Mesenchymal stem cell (in vitro differentiated cells and primary cell): ENCODE data around the gene FOXN4. TPM values are rescaled to one million over a fixed set of nuclear protein-coding genes. Genes with fewer than 3 reads are reported as not detected.

ENCODE experiments used
- DNase-seq: peaks from one replicate; pipeline ENCODE4 v3.0.0-alpha.2; 2013
- H2AFZ ChIP-seq: one replicate; pipeline ENCODE4 v1.6.1; 2013; ENCODE audit warnings: low read depth, mild to moderate bottlenecking, control low read depth, inconsistent platforms, low read length, moderate library complexity
- H2AK5ac ChIP-seq: 2 replicates; pipeline ENCODE4 v1.6.1; 2013; ENCODE audit warnings: low read length, moderate library complexity, mild to moderate bottlenecking, inconsistent platforms; ENCODE audit not compliant: severe bottlenecking
- H2BK120ac ChIP-seq: one replicate; pipeline ENCODE4 v1.6.1; 2013; ENCODE audit warnings: low read depth, mild to moderate bottlenecking, inconsistent platforms, low read length, moderate library complexity
- H2BK12ac ChIP-seq, 2 experiments: one replicate each; pipeline ENCODE4 v1.6.1; 2013; ENCODE audit warnings: inconsistent platforms in 2 of 2, low read length in 2 of 2, mild to moderate bottlenecking in 2 of 2, moderate library complexity in 2 of 2, control low read depth in 1 of 2
- H2BK15ac ChIP-seq: one replicate; pipeline ENCODE4 v1.6.1; 2013; ENCODE audit warnings: mild to moderate bottlenecking, low read depth, inconsistent platforms; ENCODE audit not compliant: poor library complexity, severe bottlenecking
- H2BK5ac ChIP-seq: 2 replicates; pipeline ENCODE4 v1.6.1; 2013; ENCODE audit warnings: low read depth, mild to moderate bottlenecking, low read length, control low read depth, inconsistent platforms; ENCODE audit not compliant: poor library complexity, severe bottlenecking
- H3K14ac ChIP-seq, 2 experiments: one replicate each; pipeline ENCODE4 v1.6.1; 2013; ENCODE audit warnings: inconsistent platforms in 2 of 2, low read length in 2 of 2, control low read depth in 1 of 2, mild to moderate bottlenecking in 1 of 2, moderate library complexity in 1 of 2
- H3K18ac ChIP-seq, 2 experiments: one replicate each; pipeline ENCODE4 v1.6.1; 2013; ENCODE audit warnings: inconsistent platforms in 2 of 2, low read length in 2 of 2, control low read depth in 1 of 2, low read depth in 1 of 2, mild to moderate bottlenecking in 1 of 2
- H3K23ac ChIP-seq, 2 experiments: one replicate each; pipeline ENCODE4 v1.6.1; 2013; ENCODE audit warnings: inconsistent platforms in 2 of 2, low read length in 2 of 2, mild to moderate bottlenecking in 2 of 2, moderate library complexity in 2 of 2, control low read depth in 1 of 2
- H3K27ac ChIP-seq: 2 replicates; pipeline ENCODE4 v1.5.1; 2013; ENCODE audit warnings: mild to moderate bottlenecking, moderate library complexity, low read length, control low read depth, inconsistent platforms; ENCODE audit not compliant: poor library complexity, severe bottlenecking
- H3K27me3 ChIP-seq, 2 experiments: 2 replicates each; pipeline versions ENCODE4 v1.6.1 to v1.7.0; 2013; ENCODE audit warnings: low read length in 2 of 2, mild to moderate bottlenecking in 2 of 2, moderate library complexity in 2 of 2, control low read depth in 1 of 2, inconsistent platforms in 1 of 2; ENCODE audit not compliant: control insufficient read depth in 1 of 2, insufficient read depth in 1 of 2
- H3K36me3 ChIP-seq, 2 experiments: 2 replicates each; pipeline versions ENCODE4 v1.6.1 to v1.7.0; 2013; ENCODE audit warnings: low read length in 2 of 2, control low read depth in 1 of 2, inconsistent platforms in 1 of 2, low read depth in 1 of 2, mild to moderate bottlenecking in 1 of 2; ENCODE audit not compliant: insufficient read depth in 2 of 2, control insufficient read depth in 1 of 2
- H3K4ac ChIP-seq, 2 experiments: one replicate each; pipeline ENCODE4 v1.6.1; 2013; ENCODE audit warnings: inconsistent platforms in 2 of 2, low read length in 2 of 2, mild to moderate bottlenecking in 2 of 2, moderate library complexity in 2 of 2, control low read depth in 1 of 2, low read depth in 1 of 2
- H3K4me1 ChIP-seq: 2 replicates; pipeline ENCODE4 v1.6.1; 2013; ENCODE audit warnings: low read depth, low read length, control low read depth; ENCODE audit not compliant: control insufficient read depth, insufficient read depth
- H3K4me2 ChIP-seq: 2 replicates; pipeline ENCODE4 v1.6.1; 2013; ENCODE audit warnings: low read length, mild to moderate bottlenecking, inconsistent platforms; ENCODE audit not compliant: poor library complexity, severe bottlenecking
- H3K4me3 ChIP-seq, 2 experiments: 2 replicates each; pipeline versions ENCODE4 v1.5.1 to v1.7.0; 2013; ENCODE audit warnings: low read length in 2 of 2, mild to moderate bottlenecking in 2 of 2, control low read depth in 1 of 2, low read depth in 1 of 2; ENCODE audit not compliant: insufficient read depth in 1 of 2
- H3K79me1 ChIP-seq: replicated peaks from 2 replicates; pipeline ENCODE4 v1.6.1; 2013; ENCODE audit warnings: mild to moderate bottlenecking, control low read depth, low read length, inconsistent platforms; ENCODE audit not compliant: poor library complexity, severe bottlenecking
- H3K9ac ChIP-seq: 2 replicates; pipeline ENCODE4 v1.7.0; 2013; ENCODE audit warnings: mild to moderate bottlenecking, low read length, moderate library complexity
- H3K9me3 ChIP-seq: 2 replicates; pipeline ENCODE4 v1.7.0; 2013; ENCODE audit warnings: mild to moderate bottlenecking, low read length; ENCODE audit not compliant: control insufficient read depth
- H4K8ac ChIP-seq: one replicate; pipeline ENCODE4 v1.6.1; 2013; ENCODE audit warnings: inconsistent platforms, mild to moderate bottlenecking, low read length, moderate library complexity
- H4K91ac ChIP-seq: one replicate; pipeline ENCODE4 v1.6.1; 2013; ENCODE audit warnings: mild to moderate bottlenecking, low read length, inconsistent platforms
- WGBS: methylation state at CpG from one replicate; pipeline ENCODE4 v1.1.7; 2013; ENCODE audit warnings: mixed read lengths; 5-methylcytosine and 5-hydroxymethylcytosine counted together
- polyA plus RNA-seq, 2 experiments: library from polyadenylated mRNA; stranded (reverse); fragments of 200-250 nt; gene quantifications; one replicate each; pipeline ENCODE4 v1.2.3, GENCODE V29; 2013

The FOXN4 gene, protein sequence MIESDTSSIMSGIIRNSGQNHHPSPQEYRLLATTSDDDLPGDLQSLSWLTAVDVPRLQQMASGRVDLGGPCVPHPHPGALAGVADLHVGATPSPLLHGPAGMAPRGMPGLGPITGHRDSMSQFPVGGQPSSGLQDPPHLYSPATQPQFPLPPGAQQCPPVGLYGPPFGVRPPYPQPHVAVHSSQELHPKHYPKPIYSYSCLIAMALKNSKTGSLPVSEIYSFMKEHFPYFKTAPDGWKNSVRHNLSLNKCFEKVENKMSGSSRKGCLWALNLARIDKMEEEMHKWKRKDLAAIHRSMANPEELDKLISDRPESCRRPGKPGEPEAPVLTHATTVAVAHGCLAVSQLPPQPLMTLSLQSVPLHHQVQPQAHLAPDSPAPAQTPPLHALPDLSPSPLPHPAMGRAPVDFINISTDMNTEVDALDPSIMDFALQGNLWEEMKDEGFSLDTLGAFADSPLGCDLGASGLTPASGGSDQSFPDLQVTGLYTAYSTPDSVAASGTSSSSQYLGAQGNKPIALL
- polyA plus RNA-seq (2013, experiment 1 of 2), result not detected
- polyA plus RNA-seq (2013, experiment 2 of 2), result not detected

DNA sequence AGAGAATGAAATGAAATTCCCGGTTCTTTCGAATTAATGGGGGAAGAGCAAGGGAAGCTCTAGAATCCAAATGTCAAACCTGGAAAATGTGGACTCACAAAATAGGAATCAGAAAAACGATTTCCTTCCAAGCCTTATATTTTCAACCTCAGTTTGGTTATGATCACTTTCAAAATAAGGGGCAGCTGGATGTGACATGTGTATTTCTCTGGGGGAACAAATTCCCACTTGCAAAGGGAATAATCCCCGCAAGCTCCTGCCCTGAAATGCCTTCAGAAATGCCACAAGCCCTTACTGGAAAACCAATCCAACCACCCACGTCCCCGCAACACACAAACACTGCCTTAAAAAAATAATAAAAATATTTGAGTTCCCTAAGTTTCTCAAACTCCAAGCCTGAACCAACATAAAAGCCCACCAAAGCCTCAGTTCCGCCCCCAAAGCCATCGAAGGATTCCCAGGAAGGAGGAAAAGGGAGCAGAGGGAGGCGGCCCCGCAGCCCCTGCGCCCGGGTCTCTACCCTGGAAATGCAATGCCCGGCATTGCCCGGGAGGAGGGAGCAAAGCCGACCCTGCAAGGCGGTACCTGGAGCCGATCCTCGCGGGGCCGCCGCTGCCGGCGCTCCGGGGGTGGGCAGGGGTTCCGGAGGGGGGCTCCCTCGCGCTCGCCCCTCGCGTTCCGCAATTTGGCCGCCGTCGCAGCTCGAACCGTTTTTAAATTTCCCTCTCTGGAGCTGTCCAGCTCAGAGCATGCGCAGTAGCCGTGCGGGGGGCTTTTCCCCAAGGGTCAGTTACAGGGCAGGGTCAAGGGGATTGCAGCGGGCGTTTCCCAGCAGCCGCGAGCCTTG lies at the start of gene FOXN4:
TSS of gene FOXN4 (minus strand) at position 751 of the 847 bp plus-strand sequence. CDS start 963 bp downstream, outside the sequence.
- peak within 1 kb of the TSS; percentile 23 for H2AFZ ChIP-seq
- H4K91ac ChIP-seq, result no peak within 1 kb of the TSS
- H2BK5ac ChIP-seq, result no peak within 1 kb of the TSS
- 11% methylated on average over 31 of the region's 43 CpGs for WGBS
- H3K36me3 ChIP-seq, result no peaks in the 10 kb centered on the region
- H3K9me3 ChIP-seq, result no peaks in the 10 kb centered on the region
- H3K79me1 ChIP-seq, result no peaks in the 10 kb centered on the region
- H2BK15ac ChIP-seq, result no peak within 1 kb of the TSS
- H2BK120ac ChIP-seq, result no peak within 1 kb of the TSS
- peak within 1 kb of the TSS; percentile 77 for H3K4me2 ChIP-seq
- peaks cover 16% of the 10 kb centered on the region for H3K4me1 ChIP-seq
- DNase-seq, result no peak
- H4K8ac ChIP-seq, result no peak within 1 kb of the TSS
- peak within 1 kb of the TSS; percentile 39 to 73 for H3K4me3 ChIP-seq
- H3K14ac ChIP-seq, result no peak within 1 kb of the TSS
- H3K4ac ChIP-seq, result no peak within 1 kb of the TSS
- H2AK5ac ChIP-seq, result no peak within 1 kb of the TSS
- H2BK12ac ChIP-seq, result no peak within 1 kb of the TSS
- no peak within 1 kb of the TSS for H3K9ac ChIP-seq
- H3K27ac ChIP-seq, result no peak within 1 kb of the TSS
- H3K23ac ChIP-seq, result no peak within 1 kb of the TSS
- no peak within 1 kb of the TSS for H3K18ac ChIP-seq
- H3K27me3 ChIP-seq, result peaks cover 86 to 89% of the 10 kb centered on the region in 2 experiments

DNA sequence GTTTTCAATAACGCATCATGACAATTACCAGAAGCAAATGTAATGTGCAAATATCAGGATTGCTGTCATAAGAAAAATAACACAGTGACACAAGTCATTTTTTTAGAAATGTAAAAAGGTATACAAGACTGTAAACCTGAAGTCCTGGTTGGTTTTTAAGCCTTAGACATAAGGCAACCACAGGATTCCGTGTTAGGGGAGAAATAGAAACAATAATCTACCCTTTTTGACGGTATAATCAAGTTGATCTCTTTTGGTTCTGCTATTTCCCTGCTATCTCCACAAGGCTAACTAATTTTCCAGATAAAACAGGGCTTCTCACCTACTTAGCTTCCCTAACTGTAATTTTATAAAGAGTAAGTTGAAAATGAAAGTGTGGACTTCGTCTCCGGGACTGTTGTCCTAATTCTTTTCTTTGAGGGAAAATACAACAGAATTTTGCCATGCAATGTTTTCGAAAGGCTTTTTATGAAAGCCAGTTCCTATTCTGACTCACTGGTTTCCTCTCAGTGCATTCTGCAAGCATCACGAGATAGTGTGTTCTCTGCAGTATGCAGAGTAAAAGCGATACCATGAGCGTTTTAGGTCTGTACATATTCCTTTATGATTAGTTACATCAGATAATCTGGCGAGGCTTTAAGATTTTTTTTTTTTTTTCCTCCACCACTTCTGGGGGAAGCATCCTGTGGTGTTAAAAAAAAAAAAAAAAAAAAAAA lies 49.2 kb upstream of the FOXN4 start:
- Histone ChIP-seq H3K79me1 (no peaks in the 10 kb centered on the region), H3K9me3 (no peaks in the 10 kb centered on the region), H3K23ac (no peak overlapping the region), H4K91ac (no peak overlapping the region), H3K18ac (no peak overlapping the region), H2BK15ac (no peak overlapping the region), H4K8ac (no peak overlapping the region), H3K4me2 (no peak overlapping the region), H2BK120ac (no peak overlapping the region), H3K4me1 (no peaks in the 10 kb centered on the region), H2BK12ac (no peak overlapping the region), H3K14ac (no peak overlapping the region), H2BK5ac (no peak overlapping the region), H2AK5ac (no peak overlapping the region), H3K36me3 (no peaks in the 10 kb centered on the region), H3K4me3 (peak overlapping the region in 1 of 2 experiments; percentile 43), H3K27ac (no peak overlapping the region), H2AFZ (no peak overlapping the region), H3K27me3 (peaks cover 13 to 30% of the 10 kb centered on the region in 2 experiments), H3K9ac (peak overlapping the region; percentile 69), H3K4ac (no peak overlapping the region)
- 92% methylated on average over 8 of the region's 10 CpGs for WGBS
- DNase-seq, result no peak

DNA sequence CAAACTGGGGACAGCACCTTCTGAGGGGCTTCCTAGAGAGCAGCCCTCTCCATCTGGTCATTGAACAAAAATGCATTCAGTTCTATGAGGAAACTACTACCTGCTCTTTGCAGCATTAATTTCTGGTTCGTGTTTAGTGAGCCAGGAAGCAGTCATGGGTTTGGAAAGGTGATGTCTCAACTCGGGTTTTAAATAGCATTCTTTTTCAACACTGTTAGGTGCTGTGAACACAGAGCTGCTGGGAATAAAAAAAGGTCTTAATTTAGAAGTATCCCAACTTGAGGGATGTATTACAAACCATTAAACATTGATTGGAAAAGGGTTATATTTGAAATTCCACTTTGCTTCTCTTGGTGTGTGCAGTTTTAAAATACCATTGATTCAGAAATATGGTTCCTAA lies 47.9 kb upstream of the FOXN4 start:
- Histone ChIP-seq H4K91ac (no peak overlapping the region), H3K4me3 (no peak overlapping the region), H3K23ac (no peak overlapping the region), H3K79me1 (no peaks in the 10 kb centered on the region), H3K4me2 (no peak overlapping the region), H2BK15ac (no peak overlapping the region), H2BK12ac (no peak overlapping the region), H3K18ac (no peak overlapping the region), H4K8ac (no peak overlapping the region), H3K4me1 (no peaks in the 10 kb centered on the region), H3K4ac (no peak overlapping the region), H3K36me3 (no peaks in the 10 kb centered on the region), H2AFZ (no peak overlapping the region), H3K9me3 (no peaks in the 10 kb centered on the region), H3K14ac (no peak overlapping the region), H2BK120ac (no peak overlapping the region), H2BK5ac (no peak overlapping the region), H3K27ac (no peak overlapping the region), H3K9ac (no peak overlapping the region), H3K27me3 (peaks cover 16 to 26% of the 10 kb centered on the region in 2 experiments), H2AK5ac (no peak overlapping the region)
- 33% methylated on average over 2 of the region's 2 CpGs for WGBS
- DNase-seq, result no peak
